GM19324 (cell line): ENCODE data around the gene FMR1NB.

ENCODE experiments used
- ATAC-seq: cut with Tn5 transposase; IDR thresholded peaks from one replicate; pipeline ENCODE4 v1.9.1; 2021; ENCODE audit warnings: mild to moderate bottlenecking, moderate library complexity; ENCODE audit not compliant: unreplicated experiment, low FRiP score

Gene FMR1NB, protein sequence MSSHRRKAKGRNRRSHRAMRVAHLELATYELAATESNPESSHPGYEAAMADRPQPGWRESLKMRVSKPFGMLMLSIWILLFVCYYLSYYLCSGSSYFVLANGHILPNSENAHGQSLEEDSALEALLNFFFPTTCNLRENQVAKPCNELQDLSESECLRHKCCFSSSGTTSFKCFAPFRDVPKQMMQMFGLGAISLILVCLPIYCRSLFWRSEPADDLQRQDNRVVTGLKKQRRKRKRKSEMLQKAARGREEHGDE

DNA sequence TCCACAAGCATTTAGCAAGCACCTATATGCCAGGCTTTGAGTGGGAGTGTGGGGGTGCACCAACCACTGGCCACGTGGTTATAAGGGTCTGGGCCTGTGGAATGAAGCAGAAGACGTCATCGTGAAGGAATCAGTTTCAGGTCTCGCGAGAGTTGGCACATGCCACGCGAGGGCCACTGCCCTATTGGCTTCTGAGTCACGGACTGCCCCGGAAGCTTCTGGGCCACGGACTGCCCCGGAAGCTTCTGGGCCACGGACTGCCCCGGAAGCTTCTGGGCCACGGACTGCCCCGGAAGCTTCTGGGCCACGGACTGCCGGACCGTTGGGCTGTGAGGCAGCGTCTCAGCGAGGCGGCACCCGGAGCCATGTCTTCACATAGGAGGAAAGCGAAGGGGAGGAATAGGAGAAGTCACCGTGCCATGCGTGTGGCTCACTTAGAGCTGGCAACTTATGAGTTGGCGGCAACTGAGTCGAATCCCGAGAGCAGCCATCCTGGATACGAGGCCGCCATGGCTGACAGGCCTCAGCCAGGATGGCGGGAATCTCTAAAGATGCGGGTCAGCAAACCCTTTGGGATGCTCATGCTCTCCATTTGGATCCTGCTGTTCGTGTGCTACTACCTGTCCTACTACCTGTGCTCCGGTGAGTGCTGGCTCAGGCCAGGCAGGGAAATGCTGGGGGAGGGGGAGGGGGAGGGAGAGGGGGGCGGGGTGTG, at the start of gene FMR1NB:
FMR1NB (plus strand) TSS at position 300 of the 715 bp plus-strand sequence; CDS start at position 366, 66 bp downstream.
- no peak for ATAC-seq

DNA sequence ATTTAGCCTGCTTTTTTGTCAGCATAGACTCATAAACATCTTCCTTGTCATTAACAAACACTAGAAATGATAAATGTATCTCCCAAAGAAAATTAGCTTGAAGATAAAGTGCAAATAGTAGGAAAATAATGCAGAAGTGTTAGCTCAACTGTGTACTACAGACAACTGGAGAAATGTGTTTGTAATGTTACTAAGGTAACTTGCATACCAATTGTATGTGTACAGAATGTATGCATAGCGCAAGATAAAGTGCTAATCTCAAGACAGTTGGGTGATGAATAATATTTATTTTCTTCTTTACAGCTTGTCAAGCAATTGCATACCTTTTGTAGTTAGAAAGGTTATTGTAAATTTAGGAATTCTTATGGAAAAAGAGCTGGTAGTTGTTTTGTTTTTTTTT, 47.3 kb upstream of the FMR1NB start:
- no peak for ATAC-seq

DNA sequence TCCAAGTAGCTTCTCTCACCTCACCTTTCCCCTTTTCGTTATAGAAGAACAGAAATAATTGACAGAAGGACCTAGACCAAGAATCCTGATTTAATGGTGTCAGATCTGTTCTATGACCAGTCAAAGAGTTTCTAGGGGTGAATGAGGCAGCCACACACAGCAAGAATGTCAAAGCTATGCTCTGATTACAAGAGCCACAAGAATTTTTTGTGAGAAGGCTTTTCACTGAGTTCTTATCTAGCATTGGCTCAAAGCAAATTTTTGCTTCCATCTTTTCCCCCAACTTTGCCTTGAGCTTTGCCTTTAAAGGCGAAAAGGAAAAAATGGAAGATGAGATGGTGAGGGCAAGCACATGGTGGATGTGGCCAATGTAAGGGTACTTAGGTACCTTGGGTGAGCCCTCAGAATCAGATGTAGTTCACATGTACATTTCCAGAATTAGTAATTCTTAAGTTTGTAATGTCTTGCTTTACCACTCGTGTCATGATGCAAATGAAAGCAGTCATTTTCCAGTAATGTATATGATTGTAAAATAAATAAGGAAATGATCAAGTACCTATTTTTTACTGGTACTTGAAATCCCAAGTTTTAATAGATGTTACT, 45.9 kb upstream of the FMR1NB start:
- ATAC-seq, result no peak

DNA sequence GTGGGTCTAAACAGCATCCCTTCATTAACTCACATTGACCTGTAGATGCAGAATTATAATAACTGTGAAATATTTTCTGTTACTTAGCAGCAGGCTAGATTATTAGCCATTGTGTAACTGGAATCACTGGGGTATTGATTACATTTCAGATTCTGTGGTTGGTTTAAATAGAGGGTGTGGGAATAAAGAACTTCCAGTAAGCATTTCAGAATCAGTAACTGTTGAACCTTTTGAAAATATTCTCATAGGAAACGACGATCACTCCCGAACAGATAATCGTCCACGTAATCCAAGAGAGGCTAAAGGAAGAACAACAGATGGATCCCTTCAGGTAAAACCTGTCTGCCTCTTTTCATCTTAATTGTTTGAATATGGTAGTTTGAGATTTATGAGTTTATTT, 35.9 kb upstream of the FMR1NB start:
- no peak for ATAC-seq

DNA sequence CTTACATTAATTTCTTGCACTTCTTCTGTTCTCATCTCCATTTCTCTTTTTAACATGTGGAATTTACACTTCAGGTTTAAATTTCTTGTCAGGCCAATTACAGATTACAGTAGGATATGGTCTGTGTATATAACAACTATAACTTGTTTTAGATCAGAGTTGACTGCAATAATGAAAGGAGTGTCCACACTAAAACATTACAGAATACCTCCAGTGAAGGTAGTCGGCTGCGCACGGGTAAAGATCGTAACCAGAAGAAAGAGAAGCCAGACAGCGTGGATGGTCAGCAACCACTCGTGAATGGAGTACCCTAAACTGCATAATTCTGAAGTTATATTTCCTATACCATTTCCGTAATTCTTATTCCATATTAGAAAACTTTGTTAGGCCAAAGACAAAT, 32.6 kb upstream of the FMR1NB start:
- ATAC-seq, result no peak

DNA sequence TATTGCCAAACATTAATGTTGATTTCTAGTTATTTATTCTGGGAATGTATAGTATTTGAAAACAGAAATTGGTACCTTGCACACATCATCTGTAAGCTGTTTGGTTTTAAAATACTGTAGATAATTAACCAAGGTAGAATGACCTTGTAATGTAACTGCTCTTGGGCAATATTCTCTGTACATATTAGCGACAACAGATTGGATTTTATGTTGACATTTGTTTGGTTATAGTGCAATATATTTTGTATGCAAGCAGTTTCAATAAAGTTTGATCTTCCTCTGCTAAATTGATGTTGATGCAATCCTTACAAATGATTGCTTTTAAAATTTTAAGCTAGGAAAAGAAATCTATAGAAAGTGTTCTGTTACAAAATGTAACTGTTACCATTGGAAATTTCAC, 30.8 kb upstream of the FMR1NB start:
- ATAC-seq, result no peak

DNA sequence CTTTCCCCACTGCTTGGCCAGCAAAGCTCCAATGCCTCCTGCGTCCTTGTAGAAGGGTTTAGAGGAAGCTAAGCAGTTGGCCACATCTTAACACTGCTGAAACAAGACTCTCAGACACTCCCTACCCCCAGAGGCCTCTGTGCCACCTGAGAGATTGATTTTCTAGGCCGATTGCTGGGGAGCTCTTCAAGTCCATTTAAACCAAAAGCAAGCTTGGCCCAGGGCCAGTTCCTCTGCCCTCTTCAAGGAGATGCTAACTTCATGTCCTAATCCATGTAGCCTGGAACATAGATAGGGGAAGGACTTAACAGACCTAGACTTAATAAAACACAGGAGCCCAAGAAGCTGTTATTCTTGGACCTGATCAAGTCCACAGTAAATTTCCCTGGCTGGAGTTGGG, 27.2 kb upstream of the FMR1NB start:
- no peak for ATAC-seq

DNA sequence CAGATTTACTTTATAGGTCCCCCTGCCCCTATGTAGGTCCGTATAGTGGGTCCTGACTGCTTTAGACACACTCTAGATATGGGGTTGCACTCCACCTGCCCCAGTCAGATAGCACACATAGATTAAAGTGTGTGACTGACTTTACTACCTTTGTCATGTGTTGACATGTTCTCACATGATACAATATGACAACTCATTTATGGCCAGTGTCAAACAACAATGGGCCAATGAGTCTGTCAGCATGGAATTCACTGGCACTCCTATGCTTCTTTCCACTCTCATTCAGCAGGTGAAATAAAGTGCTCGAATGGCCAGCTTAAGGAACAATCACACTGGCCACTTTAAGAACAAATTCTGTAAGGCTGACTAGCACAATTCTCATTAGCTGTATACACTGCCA, 23.8 kb upstream of the FMR1NB start:
- ATAC-seq, result no peak

DNA sequence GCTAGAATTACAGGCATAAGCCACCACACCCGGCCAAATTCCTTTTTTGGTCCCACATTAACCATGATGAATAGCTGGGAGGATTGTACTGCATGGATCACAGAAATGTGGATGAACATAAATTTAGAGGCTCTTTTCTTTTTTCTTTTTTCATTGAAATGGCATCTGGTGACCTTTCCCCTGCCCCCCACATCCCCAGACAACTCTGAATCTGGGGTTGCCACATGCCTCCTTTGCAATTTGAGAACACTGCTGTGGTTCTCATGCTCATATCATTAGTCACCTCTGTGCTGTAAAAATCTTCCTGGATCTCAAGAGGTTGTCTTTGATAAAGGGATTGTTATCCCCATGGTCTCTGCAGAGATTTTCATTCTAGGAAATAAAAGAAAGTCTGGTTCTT, 22.8 kb upstream of the FMR1NB start:
- ATAC-seq, result no peak

DNA sequence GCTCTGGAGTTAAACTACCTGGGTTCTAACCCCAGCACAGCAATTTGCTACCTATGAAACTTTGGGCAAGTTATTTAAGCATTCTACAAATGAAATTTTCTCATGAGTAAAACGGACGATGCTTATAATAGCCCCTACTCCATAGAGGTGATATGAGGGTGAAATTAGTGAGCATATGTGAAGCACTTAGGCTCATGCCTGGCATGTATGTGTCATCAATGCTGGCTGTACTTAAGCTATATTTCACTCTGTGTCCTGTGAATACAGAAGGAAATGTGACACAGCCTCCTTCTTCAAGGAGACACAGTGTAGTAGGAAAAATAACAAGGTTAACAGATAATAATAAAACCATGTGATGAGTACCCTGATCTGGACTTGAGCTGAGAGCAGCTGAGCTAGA, 20.4 kb upstream of the FMR1NB start:
- ATAC-seq, result no peak

DNA sequence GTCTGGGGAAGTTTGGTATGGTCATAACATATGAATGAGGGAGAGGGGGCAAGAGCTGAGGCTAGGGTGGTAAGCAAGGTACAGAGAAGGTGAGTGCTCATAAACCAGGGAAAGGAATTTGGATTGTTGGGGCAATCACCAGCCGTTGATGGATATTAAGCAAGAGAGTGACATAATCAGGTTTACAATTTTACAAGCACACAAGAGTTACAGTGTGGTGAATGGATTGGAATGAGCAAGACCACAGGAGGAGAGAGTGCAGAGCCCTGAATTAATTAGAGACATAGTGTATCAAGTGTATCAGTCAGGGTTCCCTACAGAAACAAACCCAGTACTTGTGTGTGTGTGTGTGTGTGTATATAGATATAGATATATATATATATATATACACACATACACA, 18.7 kb upstream of the FMR1NB start:
- no peak for ATAC-seq

DNA sequence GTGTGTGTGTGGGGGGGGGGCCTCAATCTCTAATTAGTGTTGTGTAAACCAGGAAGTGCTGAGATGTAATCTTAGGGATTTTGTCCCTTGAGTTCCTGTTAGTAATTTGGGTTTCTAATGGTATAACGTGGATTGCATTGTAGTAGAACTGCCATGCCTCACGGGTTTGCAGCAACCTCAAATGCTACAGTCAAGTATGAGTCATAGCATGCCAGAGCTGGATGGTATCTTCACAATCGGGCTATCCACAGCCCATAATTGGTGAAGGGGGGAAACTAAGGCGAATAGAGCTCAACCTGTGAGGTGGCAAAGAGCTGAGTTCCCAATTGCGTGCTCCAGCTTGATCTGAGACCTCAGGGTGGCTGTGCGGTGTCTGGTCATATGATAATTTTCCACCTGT, 2.2 kb upstream of the FMR1NB start:
- no peak for ATAC-seq

DNA sequence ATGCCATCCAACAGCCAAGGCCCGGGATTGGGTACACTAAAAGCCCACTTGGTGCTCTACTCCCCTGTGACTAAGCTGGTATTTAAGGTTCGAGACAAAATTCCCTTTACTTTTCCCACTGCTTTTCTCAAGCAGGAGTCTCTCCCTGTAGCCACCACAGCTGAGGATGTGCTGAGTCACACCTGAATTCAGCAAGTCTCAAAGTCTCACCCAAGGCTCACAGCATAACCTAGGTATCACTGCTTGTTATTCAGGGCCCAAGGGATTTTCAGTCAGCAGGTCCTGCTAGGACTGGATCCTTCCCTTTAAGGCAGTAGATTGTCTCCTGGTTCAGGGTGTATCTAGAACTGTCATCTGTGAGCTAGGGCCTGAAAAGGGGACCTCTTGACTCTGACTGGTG, 39.2 kb downstream of the FMR1NB start:
- ATAC-seq, result no peak

DNA sequence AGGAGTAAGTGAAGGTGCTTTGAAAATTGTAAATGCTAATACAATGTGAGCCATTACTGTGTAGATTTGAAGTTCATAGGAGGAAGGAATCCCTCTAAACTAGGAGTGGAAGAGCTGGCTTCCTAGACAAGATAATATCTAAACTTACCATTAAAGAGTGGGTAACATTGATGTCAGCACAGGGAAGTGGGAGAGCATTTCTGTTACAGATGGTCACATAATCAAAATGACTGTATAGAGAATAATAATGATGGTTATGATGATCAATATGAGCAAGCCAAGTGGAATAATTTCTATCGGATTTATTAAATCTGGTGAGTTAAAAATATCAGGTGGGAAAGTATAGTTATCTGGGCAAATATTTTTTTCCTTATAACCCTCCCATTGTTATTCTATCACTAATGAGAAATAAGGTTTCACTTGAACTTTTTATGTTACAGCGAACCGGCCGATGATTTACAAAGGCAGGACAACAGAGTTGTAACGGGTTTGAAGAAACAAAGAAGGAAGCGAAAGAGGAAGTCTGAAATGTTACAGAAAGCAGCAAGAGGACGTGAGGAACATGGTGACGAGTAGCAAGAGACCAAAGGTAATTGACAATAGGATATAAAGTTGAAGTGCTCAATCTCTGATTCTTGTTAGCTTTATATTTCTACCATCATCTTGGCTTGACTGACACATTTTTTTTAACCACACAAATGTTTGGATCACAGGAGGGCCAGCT, 43.5 kb downstream of the FMR1NB start:
- peak; percentile 64 for ATAC-seq

DNA sequence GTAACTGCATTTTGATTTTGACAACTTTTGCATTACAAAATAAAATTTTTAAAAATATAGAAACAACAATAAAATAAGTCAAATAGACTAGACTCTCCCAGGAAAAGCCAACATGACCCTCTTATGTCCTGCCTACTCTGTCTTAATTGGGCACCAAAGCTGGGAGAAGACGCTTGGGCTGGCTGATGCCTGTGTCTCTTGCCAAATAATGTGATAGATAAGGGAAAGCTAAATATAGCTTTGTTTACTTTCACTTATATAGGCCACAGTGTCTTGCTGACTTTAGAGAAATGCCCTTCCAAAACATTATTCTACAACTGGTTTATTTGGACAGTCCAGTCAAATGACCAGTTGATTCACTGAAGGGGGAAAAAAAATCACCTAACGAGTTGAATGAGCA, 54.2 kb downstream of the FMR1NB start:
- no peak for ATAC-seq

DNA sequence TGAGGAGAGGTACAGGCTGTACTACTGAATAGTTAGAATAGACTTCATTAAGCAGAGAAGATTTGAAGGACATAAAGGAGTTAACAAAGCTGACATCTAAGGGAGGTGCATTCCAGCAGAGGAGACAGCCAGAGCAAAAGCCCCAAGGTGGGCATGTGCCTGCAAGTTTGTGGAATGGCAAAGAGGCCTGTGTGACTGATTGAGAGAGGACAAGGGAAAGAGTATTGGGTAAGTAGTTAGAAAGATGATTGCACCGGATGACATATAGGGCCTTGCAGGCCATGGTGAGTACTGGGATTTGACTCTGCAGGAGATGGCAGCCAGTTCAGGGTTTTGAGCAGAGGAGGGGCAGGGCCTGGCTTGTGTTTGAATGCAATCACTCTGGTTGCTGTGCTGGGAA, 55.9 kb downstream of the FMR1NB start:
- no peak for ATAC-seq

DNA sequence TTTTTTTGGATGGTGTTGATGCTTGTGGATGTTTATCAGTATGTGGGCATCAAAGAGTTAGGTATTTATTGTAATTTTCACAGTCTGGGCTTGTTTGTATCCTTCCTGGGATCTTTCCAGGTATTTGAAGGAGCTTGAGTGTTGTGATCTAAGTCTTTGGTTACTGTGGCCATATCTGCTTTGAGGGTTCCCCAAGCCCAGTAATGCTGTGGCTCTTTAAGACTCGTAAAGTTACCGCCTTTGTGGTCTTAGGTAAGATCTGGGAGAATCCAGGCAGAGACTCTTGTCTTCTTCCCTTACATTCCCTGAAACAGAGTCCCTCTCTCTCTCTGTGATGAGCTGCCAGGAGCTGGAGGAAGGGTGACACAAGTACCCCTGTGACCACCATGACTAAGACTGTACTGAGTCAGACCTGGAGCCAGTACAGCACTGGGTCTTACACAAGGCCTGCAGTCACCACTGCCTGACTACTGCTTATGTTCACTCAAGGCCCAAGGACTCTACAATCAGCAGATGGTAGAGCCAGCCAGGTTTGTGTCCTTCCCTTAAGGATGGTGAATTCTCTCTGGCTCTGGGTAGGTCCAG, 62.2 kb downstream of the FMR1NB start:
- ATAC-seq, result no peak

DNA sequence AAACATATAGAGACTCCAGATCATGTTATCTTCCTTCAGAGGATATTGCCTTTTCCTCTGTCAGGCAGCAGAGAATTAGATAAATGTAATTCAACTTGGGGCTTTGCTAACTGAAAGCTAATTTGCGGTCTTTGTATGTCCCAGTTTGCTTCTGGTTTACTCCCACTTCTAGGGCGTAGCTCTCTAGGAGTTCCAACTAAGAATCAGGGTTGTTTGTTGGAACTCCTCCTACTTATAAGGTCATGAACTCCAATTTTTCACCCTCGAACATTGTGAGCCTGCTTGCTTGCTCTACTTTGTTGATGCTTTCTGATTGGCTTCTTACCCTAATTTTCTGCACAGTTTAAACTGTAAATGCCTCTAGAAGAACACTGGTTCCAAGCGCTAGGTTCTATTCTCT, 66.1 kb downstream of the FMR1NB start:
- no peak for ATAC-seq

DNA sequence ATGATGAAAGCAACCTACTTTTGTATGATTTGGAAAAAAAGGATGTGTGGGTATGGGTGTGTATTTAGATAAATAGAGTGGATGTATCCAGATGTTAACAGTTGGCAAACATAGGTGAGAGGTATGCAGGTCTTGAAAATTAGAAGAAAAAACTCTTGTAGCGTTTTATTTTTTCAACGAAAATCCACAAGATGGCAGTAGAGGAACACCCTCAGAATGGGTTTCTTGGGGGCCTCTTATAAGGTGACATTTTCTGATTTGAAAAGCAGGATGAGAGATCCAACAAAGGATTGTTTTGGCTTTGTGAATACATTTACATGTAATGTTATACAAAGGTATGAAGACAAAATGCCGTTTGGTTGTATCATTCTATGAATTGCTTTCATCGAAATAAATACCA, 68.3 kb downstream of the FMR1NB start:
- no peak for ATAC-seq

DNA sequence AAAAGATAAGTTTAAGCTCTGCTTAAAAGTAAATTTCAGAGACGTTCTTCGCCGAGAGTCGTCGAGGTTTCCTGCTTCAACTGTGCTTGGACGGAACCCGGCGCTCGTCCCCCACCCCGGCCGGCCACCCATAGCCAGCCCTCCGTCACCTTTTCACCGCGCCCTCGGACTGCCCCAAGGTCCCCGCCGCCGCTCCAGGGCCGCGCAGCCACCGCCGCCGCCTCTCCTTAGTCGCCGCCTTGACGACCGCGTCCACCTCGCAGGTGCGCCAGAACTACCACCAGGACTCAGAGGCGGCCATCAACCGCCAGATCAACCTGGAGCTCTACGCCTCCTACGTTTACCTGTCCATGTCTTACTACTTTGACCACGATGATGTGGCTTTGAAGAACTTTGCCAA, 70.8 kb downstream of the FMR1NB start:
- ATAC-seq, result no peak

DNA sequence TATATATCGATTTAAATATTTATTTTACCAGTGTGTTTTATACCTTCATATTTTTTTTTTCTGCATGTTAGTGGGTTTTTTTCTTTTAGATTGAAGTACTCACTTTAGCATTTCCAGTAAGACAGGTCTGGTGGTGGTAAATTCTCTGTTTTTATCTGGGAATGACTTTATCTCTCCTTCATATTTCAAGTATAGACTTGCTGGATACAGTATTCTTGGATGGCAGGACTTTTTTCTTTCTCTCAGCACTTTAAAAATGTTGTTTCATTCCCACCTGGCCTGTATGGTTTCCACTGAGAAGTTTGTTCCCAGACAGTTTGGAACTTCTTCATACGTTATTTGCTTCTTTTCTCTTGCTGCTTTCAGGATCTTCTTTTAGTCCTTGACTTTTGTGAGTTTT, 86.1 kb downstream of the FMR1NB start:
- no peak for ATAC-seq
